GM18520 (cell line): ENCODE data around the gene ATP6V1F.

ENCODE experiments used
- ATAC-seq: cut with Tn5 transposase; IDR thresholded peaks from one replicate; pipeline ENCODE4 v1.9.1; 2021; ENCODE audit not compliant: unreplicated experiment

The ATP6V1F gene

GRCh38 chr7:128881458-128882125, 18.9 kb downstream of the ATP6V1F start:
- no peak for ATAC-seq

- ATAC-seq: no peak
These were observed 19.5 kb downstream of the ATP6V1F start for GRCh38 chr7:128882134-128882533.

GRCh38 chr7:128883622-128884448, 21.2 kb downstream of the ATP6V1F start:
- peak; percentile 59 for ATAC-seq

- ATAC-seq: no peak
These were observed 22.1 kb downstream of the ATP6V1F start for GRCh38 chr7:128884561-128885369.

GRCh38 chr7:128885370-128886187, 22.9 kb downstream of the ATP6V1F start:
- no peak for ATAC-seq

DNA sequence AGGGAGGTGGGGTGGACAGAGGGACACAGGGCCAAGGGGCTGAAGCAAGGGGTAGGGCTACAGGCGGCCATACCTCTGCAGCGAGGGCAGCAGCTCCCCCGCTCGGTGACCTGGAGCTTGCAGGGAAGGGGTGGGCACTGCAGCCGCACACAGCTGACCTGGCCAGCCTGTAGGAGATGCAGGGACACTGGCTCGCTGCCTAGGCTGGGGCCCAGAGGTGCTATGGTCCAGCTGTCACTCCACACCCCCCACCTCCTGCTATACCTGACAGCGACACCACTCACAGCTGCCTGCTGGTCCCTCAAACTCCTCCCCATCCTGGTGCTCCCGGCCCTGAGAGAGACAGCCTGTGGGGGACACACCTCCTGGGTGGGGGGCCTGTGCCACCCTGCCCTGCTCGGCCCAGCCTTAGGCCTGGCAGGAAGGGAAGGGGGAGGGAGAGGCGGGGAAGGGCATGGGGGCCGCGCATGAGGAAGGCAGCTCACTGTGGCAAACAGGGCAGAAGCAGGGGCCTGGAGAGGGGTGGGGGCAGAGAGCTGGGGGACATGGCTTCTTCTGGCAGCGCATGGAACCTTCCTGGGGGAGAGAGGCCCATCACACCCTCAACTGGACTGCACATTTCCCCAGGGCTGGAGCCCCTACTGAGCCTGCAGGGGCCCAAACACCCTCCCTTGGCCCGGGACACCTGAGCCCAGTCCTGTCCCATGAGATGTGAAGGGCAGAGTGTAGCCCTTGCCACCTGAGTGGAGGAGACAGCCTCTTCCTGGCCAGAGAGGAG, 23.9 kb downstream of the ATP6V1F start:
- no peak for ATAC-seq

GRCh38 chr7:128887169-128888038, 24.7 kb downstream of the ATP6V1F start:
- no peak for ATAC-seq

DNA sequence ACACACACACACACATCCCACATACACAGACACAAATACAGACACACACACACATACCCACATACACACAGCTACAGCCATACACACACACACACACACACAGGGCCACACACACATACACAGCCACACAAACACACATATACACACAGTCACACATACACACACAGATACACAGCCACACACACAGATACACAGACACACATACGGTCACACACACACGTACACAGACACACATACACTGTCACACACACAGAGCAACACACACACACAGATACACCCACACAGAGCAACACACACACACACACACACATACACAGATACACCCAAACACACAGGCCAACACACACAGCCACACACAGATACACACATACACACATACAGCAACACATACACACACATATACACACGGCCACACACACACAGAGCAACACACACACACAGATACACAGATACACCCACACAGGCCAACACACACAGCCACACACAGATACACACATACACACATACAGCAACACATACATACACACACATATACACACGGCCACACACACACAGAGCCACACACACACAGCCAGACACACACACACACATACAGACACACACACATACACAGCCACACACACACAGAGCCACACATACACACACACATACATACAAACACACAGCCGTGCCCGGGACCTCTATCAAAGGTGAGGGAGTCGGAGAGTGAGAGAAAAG, 25.5 kb downstream of the ATP6V1F start:
- ATAC-seq: no peak

DNA sequence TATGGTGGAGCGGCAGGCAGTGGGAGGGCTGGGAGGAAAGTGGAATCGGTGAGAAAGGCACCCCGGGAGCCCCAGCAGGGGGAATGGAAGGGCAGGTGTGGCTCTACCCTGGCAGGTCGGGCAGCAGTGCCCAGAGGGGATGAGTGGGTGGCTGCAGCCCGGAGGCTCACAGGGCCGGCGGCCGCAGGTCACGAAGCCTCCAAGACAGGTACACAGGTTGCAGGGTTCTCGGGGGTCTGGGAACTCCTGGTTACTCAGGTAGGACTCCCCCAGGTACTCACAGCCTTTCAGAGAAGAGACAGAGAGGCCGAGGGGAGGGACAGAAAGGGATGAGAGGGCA, 26.1 kb downstream of the ATP6V1F start:
- ATAC-seq: no peak

DNA sequence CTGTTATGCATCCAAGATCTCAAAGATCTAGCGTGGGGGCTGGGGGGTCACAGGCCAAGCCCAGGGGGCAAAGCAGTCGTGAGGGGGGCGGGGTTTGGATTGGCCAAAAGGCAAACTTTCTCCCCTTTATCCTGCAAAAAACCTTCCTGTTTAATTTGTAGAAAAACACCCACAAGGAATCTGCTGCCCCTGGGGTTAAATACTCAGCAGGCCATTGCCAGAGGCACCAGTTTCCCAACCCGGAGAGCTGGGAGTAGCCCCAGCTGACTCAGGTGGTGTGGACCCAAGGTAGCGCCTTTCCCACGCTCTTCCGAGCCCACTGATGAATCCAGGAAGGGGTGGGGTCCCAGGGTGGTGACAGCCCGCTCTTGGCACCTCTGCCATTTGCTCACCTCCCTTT, 26.5 kb downstream of the ATP6V1F start:
- no peak for ATAC-seq

- ATAC-seq: no peak
These were observed 27.9 kb downstream of the ATP6V1F start for GRCh38 chr7:128890306-128891109.

DNA sequence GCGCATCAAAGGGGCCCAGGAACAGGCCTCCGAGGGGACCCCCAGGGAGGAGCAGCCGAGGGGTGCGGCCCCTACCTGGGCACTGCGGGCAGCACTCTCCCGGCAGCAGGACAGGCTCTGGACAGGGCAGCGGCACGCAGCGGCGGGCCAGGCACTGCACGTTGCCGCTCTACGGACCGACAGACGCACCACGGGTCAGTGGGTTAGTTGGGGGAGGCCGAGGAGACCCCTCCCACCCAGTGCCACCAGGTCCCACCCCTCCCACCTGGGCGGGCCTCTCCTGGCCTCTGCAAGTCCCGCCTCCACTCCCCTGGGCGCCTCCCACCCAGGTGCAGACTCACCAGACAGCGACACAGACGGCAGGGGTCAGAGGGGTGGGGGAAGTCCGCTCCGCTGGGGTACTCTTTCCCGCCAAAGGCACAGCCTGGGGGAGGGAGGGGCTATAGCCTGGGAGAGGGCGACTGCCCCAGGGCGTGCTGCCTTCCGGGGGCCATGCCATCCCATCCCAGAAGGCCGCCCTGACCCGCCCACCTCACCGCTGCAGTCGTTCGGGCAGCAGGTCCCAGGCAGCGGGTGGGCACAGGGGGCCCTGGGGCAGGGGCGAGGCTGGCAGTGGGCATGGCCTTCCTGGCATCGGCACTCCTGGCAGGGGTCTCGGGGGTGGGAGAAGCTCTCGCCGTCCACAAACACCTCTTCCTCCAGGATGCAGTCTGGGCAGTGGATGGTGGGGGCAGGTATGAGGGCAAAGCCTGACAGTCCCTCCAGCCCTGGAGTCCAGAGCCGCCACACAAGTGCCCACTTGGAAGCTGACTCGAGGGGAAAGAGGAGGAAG, 28.7 kb downstream of the ATP6V1F start:
- no peak for ATAC-seq

GRCh38 chr7:128891942-128892269, 29.2 kb downstream of the ATP6V1F start:
- ATAC-seq: no peak

GRCh38 chr7:128892521-128893250, 30.0 kb downstream of the ATP6V1F start:
- no peak for ATAC-seq

GRCh38 chr7:128893251-128894100, 30.8 kb downstream of the ATP6V1F start:
- no peak for ATAC-seq

- ATAC-seq: no peak
These were observed 31.4 kb downstream of the ATP6V1F start for GRCh38 chr7:128894101-128894440.
